HG03432 (cell line): ENCODE results near the gene ARHGAP29.

Experiments used
- ATAC-seq: cut with Tn5 transposase; IDR thresholded peaks from one replicate; pipeline ENCODE4 v1.9.1; 2021; ENCODE audit warnings: mild to moderate bottlenecking, moderate library complexity; ENCODE audit not compliant: unreplicated experiment

The ARHGAP29 gene

DNA sequence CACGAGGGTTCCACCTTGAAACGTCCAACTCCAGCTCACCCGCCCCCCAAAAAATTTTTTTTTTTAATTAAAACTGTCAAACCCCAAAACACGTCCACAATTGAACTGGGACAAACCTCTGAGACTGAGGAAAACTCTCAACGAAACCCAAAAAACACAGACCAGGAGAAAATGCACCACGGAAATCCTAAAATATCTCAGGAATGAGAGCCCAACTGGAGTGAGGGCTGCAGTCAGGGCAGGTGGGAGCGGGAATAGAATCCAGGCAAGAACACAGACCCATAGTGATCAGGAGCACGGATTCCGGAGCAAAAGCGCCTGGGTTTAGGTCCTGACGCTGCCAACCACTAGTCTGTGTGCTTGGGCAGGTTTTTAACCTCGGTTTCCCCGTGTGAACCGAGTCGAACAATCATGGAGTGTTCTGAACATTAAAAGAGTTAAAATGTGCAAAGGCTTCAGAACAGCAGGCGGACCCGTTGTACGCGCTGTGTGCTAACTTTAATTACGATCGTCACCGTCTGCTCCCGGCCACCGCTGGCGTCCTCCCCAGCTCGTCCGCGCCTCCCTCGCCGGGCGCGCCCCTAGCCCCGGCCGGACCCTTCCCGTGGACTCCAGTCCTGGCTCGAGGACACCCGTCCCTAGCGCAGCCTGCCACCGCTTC is 624 bp downstream of the ARHGAP29 start:
- peak; percentile 33 for ATAC-seq

- ATAC-seq, result no peak
Observed at GRCh38 chr1:94236013-94236491, 1.3 kb downstream of the ARHGAP29 start.

DNA sequence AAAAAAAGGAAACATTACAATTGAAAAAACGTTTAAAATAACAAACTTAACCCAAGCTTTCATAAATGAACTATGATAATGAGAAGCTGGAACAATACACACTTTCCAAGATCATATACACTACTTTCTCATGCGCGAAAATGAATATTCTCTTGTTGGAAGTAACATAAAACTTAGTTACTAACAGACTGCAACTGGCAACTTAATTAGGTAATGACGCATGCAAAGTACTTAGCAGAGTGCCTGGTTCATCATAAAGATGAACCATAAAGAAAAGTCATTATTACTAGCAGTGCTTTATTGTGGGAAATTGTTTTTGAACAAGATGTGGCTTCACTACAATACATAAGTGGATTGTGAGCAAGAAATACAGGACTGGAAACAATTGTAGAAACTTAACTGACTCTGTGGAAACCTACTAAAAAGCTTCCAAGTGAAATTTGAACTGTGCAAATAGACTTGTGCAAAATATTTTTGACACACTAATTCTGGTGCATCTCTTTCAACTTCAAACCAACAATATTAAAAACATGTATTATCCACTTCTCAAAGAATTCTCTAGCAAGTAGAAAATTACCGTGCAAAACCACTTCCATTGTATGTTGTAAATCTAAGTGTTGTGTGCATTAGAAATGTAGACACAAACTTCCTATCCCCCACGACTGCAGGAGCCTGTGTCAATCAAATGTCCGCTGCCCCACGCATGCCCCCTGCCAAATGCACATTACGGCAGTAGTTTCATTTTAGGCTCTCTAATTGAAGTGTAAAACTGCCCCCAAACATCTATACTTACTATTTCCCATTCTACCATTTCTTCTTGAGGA is 2.0 kb downstream of the ARHGAP29 start:
- no peak for ATAC-seq

GRCh38 chr1:94234615-94235014 is 2.8 kb downstream of the ARHGAP29 start:
- ATAC-seq, result no peak

- no peak for ATAC-seq
Observed at GRCh38 chr1:94231746-94232145, 5.6 kb downstream of the ARHGAP29 start.

- ATAC-seq, result no peak
Observed at GRCh38 chr1:94230920-94231319, 6.5 kb downstream of the ARHGAP29 start.

- no peak for ATAC-seq
Observed at GRCh38 chr1:94228640-94229375, 8.6 kb downstream of the ARHGAP29 start.

DNA sequence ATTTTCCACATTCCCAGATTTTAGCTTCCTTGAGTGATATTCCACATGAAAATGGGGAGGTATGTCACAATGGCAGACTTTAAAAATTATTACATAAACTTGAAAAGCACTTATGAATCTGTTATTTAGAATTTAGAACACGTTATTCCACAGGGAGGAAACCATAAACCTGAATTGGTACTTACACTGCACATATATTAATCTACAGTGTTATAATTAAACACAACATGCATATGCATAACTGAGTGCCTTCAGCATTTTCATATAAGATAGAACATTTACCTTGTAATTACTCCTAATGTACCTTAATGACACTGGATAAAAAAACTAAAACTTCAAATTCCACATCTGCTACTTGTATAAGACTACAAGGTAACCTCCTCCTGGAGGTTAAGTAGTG is 9.8 kb downstream of the ARHGAP29 start:
- ATAC-seq, result no peak

DNA sequence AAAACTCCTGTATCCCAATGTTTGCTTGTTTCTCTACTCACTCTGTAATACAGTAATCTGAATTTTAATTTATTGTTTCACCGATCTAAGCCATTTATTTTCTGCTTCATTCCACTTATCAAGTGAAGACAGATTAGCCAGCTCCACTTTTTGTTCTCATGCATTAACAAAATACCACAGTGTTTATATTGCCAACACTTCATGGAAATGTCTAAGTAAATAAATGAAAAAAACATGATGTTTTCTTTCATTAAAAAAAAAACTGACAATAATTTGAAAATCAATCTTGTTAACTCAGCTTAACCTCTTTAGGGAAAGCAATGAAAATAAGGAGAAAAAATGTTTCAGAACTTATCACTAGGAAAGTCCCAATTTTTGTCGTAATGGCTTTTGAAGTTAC is 11.5 kb downstream of the ARHGAP29 start:
- ATAC-seq, result no peak

- ATAC-seq, result no peak
Observed at GRCh38 chr1:94218332-94218731, 19.1 kb downstream of the ARHGAP29 start.

DNA sequence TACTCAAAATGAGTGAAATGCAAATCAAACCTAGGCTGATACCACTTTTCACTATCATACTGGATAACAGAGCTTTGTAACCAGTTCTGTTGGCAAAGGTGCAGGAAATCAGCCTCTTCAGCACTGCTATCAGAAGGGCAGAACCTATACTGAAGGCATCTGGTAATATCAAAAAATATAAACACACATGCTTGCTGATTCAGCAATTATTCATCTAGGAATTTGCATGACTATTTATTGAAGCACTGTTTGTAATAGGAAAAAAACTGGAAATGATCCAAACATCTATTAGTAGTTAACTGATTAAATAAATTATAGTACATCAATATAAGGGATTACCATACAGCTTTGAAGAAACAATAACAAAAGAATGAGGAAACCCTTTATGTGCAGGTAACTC is 21.4 kb downstream of the ARHGAP29 start:
- no peak for ATAC-seq

- no peak for ATAC-seq
Observed at GRCh38 chr1:94209982-94210381, 27.4 kb downstream of the ARHGAP29 start.

- no peak for ATAC-seq
Observed at GRCh38 chr1:94209425-94209824, 28.0 kb downstream of the ARHGAP29 start.

GRCh38 chr1:94207695-94208094 is 29.7 kb downstream of the ARHGAP29 start:
- ATAC-seq, result no peak

- ATAC-seq, result no peak
Observed at GRCh38 chr1:94205639-94206038, 31.7 kb downstream of the ARHGAP29 start.

DNA sequence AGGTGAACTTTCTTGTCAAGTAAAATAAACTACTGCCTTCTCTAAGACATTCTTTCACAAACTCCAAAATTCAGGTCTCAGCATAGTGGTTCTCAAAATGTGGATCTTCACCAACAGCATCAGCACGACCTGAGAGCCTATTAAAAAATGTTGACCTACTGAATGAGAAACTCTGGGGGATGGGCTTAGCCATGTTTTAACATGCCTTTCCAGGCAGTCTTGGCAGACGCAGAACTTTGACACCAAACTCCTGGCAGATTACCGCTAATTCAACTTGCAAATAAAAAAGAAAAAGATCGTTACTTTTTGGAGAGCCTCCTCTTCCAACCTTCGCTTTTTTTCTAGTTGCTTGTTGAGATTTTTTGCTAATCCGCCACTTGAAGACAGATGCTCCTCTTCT is 35.1 kb downstream of the ARHGAP29 start:
- no peak for ATAC-seq

DNA sequence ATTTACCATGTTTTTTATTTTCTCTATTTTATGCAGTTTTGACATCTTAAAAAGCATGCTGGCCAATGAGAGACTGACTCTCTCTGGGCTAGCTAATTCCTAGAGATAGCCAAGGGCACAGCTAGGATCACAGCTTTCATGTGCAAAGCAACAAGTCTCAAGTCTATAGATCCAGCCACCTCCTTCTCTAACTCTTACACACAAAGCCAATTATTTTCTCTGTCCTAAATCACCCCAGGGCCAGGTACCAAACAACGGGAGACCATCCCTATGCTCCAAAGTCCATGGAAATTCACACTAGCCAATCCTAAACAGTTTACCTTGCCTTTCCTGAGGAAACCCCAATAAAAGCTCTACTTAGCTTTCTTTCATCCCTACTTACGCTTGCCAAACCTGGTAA is 38.0 kb downstream of the ARHGAP29 start:
- ATAC-seq, result no peak

GRCh38 chr1:94194079-94194865 is 43.1 kb downstream of the ARHGAP29 start:
- no peak for ATAC-seq

DNA sequence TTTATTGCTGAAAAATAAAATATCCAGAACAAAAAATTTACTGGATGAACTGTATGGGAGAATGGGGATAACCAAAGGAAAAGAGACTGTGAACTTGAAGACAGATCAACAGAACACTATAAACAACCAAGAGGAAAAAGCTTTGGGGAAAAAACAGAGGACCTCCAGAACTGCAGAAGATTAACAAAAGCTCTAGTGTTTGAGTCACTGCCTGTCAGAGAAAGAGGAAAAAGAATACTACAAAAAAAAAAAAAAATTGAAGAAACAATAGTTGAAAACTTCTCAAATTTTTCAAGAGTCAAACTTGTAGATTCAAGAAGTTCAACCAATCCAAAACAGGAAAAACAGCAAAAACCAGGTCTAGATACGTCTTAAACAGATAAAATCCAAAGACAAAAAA is 44.3 kb downstream of the ARHGAP29 start:
- ATAC-seq, result no peak

DNA sequence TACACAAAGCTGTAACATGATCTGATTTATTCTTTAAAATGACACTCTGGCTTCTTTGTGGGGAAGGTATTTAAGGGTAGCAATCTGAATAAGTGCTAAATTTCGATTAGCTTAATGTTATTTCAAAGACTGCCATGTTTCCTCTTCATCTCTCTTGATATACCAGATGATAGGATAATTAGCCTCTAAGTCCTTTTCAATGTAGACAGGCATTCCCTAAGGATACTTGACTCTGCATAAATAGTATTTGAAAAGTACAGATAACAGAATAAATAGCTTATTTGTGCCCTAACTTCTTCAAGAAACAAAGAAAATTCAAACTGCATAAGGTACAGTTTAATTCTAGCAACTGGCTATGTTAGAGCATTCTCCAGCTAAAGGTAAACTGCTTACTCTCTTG is 46.2 kb downstream of the ARHGAP29 start:
- ATAC-seq, result no peak

DNA sequence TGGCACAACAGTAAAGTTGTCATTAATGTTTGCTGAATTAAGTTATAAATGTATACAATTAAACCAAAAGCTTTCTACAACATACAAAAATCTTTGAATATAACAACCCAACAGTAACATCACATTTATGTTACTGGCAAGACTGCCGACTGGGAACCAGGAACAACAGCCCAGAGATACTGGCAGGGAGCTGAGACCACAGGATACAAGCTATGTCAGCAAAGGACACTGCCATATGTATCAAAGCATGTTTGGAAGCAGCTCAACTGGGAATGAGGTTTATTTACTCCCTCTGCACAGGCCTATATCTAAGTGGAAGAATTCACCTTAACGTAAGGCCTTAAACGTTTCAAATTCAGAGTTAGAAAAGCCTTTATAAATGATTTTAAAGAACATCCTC is 50.4 kb downstream of the ARHGAP29 start:
- ATAC-seq, result no peak
